Immature natural killer cell (primary cell): ENCODE results near the gene BCL10. TPM values are rescaled to one million over a fixed set of nuclear protein-coding genes. Genes with fewer than 3 reads are reported as not detected.
A peak's percentile ranks its signal among the peaks of the same experiment; 100 is the strongest.
"Not testable (repeated sequence)": the region's sequence is repeated elsewhere in the genome, so short reads cannot be mapped to it uniquely, and the experiment has no call there.

Experiments
- DNase-seq, 3 donors: peaks; one replicate each; pipeline ENCODE4 v3.0.0; 2022; ENCODE audit warnings: mixed read lengths in 1 of 3
- H3K27ac Mint-ChIP-seq, 6 donors: one replicate each; pipeline ENCODE4 v1.8.0; 2020; ENCODE audit warnings: mixed read lengths in 6 of 6, mild to moderate bottlenecking in 5 of 6, inconsistent platforms in 4 of 6, moderate library complexity in 3 of 6
- H3K27me3 Mint-ChIP-seq, 3 donors: one replicate each; pipeline ENCODE4 v1.8.0; 2020 to 2021; ENCODE audit warnings: low read depth in 3 of 3, mild to moderate bottlenecking in 3 of 3, mixed read lengths in 3 of 3, moderate library complexity in 3 of 3, inconsistent platforms in 1 of 3
- H3K36me3 Mint-ChIP-seq, 3 donors: one replicate each; pipeline ENCODE4 v1.8.0; 2020; ENCODE audit warnings: mixed read lengths in 3 of 3, inconsistent platforms in 2 of 3, mild to moderate bottlenecking in 2 of 3
- H3K4me1 Mint-ChIP-seq, 2 donors: one replicate each; pipeline ENCODE4 v1.8.0; 2020; ENCODE audit warnings: inconsistent platforms in 2 of 2, mild to moderate bottlenecking in 2 of 2, mixed read lengths in 2 of 2, moderate library complexity in 1 of 2
- H3K4me3 Mint-ChIP-seq, 5 donors: one replicate each; pipeline ENCODE4 v1.8.0; 2020; ENCODE audit warnings: mild to moderate bottlenecking in 5 of 5, mixed read lengths in 5 of 5, inconsistent platforms in 3 of 5, moderate library complexity in 3 of 5
- H3K9me3 Mint-ChIP-seq, 6 donors: one replicate each; pipeline ENCODE4 v1.8.0; 2020; ENCODE audit warnings: mild to moderate bottlenecking in 6 of 6, mixed read lengths in 6 of 6, inconsistent platforms in 4 of 6, moderate library complexity in 3 of 6
- polyA plus RNA-seq, 3 donors: library from polyadenylated mRNA; unstranded; fragments of 300-500 nt; fragmentation: Illumina TruSeq; gene quantifications; one replicate each; pipeline ENCODE4 v1.2.3, GENCODE V29; 2021

Gene BCL10
- polyA plus RNA-seq, 3 donors from 2014 or later, result 23.0 to 26.0 (median 26.0) TPM

DNA sequence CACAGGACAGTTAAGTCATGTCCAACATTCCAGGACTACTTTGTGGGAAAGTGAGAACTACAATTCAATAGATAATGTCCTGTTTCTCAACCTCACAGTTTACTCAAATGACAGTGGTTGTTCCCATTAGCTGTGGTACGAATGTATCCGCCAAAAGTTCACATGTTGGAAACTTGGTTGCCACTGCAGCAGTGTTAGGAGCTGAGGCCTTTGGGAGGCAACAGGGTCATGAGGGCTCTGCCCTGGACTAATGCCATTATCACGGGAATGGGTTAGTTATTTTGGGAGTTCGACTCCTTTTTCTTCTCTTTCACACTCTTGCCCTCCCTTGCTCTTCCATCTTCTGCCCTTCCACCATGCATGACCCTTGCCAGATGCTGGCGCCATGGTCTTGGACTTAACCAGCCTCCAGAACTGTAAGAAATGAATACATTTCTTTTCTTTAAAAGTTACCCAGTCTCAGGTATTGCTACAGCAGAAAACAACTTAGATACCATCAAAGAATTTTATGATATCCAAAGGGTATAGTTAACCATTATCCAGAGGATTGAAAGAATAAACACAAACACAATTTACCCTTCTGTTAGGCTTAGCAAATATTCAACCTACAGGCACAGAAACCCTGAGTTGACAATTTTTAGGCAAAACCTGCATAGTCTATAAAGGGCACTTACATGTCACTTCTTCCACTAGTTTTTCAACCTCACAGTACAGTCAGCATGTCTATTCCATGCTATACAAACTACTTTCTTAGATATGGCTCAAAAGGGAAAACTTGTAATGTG lies 7.4 kb downstream of the BCL10 start:
- DNase-seq, result no peak
- H3K36me3 Mint-ChIP-seq, result peaks cover 9 to 19% (median 9%) of the 10 kb centered on the region in 3 donors
- no peak overlapping the region for H3K4me3 Mint-ChIP-seq
- no peaks in the 10 kb centered on the region for H3K9me3 Mint-ChIP-seq
- H3K27ac Mint-ChIP-seq, result peak overlapping the region in 3 of 6 donors; percentile 2 to 69 (median 36)
- no peaks in the 10 kb centered on the region for H3K27me3 Mint-ChIP-seq
- peaks cover 26 to 43% of the 10 kb centered on the region in 2 donors for H3K4me1 Mint-ChIP-seq

DNA sequence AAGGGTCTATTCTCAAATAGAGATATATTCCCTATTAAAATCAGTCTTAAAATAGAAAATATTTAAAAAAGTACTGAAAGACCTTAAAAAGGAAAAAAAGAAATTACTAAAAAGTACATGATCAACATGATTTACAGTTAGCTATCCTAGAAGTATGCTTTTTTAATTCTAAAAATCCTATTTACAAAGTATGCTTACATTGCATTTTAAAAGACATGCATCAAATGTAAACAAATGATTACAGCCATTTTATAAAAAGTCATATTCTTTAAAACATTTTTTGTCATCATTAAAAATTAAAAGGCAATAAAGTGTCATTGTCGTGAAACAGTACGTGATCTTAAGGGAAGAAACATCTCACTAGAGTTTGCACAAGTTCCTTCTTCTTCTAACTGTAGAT lies 9.1 kb downstream of the BCL10 start:
- Mint-ChIP-seq H3K36me3 (peaks cover 9 to 19% (median 13%) of the 10 kb centered on the region in 3 donors), H3K4me3 (no peak overlapping the region), H3K9me3 (no peaks in the 10 kb centered on the region), H3K27me3 (no peaks in the 10 kb centered on the region), H3K4me1 (peaks cover 11 to 27% of the 10 kb centered on the region in 2 donors), H3K27ac (no peak overlapping the region)
- no peak for DNase-seq

DNA sequence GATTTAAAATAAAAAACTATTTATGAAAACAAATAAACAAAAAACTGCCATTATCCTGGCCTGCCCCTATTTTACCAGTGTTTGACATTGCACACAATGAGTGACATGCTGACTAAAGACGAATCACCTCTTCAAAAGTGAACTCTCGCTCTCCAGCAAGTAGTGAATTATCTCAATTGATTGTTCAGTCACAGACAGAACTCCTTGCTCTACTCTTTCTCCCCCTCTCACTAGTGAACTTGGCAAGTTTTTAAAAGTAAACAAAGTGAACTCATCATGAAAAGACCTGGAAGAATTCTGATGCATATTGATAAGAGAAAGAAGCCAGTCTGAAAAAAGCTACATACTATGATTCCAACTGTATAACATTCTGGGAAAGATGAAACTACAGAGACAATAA lies 12.3 kb downstream of the BCL10 start:
- DNase-seq, result no peak
- Mint-ChIP-seq H3K4me1 (peaks cover 5 to 17% of the 10 kb centered on the region in 2 donors), H3K27me3 (peaks cover 2 to 13% (median 5%) of the 10 kb centered on the region in 3 donors), H3K27ac (peak overlapping the region in 2 of 6 donors; percentile 6 to 49), H3K36me3 (peaks cover 4 to 13% (median 8%) of the 10 kb centered on the region in 3 donors), H3K9me3 (no peaks in the 10 kb centered on the region), H3K4me3 (no peak overlapping the region)

DNA sequence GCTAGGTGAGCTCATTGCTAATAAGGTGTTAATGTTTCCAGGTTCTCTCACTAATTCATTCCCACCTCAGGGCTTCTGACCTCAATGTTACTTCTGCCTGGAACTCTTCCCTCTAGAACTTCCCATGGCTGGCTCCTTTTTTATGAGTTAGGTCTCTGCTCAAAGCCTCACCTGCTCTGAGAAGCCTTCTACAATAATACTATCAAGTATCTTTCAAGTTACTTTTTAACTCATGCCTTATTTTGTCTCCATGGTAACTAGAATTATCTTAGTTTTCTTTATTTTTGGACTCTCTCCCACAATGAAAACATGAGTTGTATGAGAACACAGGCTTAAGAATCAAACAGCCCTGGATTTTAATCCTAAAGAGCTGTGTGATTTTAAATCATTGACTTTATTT lies 13.4 kb downstream of the BCL10 start:
- Mint-ChIP-seq H3K27ac (peak overlapping the region in 1 of 6 donors; percentile 35), H3K27me3 (peaks cover 2 to 13% (median 6%) of the 10 kb centered on the region in 3 donors), H3K4me3 (no peak overlapping the region), H3K9me3 (no peaks in the 10 kb centered on the region), H3K4me1 (peaks cover 14 to 22% of the 10 kb centered on the region in 2 donors), H3K36me3 (peaks cover 0 to 14% (median 10%) of the 10 kb centered on the region in 3 donors)
- DNase-seq, result no peak

DNA sequence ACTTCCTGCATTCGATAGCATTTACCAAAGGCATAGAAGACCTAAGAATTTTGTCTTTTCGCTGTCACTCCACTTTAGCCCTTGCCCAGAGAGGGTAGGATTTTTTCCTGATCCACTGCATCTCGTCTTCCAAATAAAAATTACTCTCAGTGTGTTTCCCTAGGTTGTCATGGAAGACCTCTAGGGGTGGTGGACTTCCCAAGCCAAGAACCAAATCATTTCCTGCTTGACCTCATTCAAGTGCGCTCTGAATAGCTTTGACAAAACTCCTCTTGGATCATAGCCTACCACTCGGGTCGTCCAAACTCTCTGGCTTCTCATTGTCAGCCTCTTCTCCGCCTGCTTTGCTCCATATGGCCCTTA lies 16.5 kb downstream of the BCL10 start:
- Mint-ChIP-seq H3K4me3 (peak overlapping the region; percentile 98 to 99 (median 98)), H3K36me3 (peaks cover 14 to 25% (median 16%) of the 10 kb centered on the region in 3 donors), H3K27me3 (peaks cover 2 to 13% (median 6%) of the 10 kb centered on the region in 3 donors), H3K9me3 (no peaks in the 10 kb centered on the region), H3K4me1 (peaks cover 30 to 47% of the 10 kb centered on the region in 2 donors), H3K27ac (peak overlapping the region; percentile 35 to 97 (median 88))
- no peak for DNase-seq

DNA sequence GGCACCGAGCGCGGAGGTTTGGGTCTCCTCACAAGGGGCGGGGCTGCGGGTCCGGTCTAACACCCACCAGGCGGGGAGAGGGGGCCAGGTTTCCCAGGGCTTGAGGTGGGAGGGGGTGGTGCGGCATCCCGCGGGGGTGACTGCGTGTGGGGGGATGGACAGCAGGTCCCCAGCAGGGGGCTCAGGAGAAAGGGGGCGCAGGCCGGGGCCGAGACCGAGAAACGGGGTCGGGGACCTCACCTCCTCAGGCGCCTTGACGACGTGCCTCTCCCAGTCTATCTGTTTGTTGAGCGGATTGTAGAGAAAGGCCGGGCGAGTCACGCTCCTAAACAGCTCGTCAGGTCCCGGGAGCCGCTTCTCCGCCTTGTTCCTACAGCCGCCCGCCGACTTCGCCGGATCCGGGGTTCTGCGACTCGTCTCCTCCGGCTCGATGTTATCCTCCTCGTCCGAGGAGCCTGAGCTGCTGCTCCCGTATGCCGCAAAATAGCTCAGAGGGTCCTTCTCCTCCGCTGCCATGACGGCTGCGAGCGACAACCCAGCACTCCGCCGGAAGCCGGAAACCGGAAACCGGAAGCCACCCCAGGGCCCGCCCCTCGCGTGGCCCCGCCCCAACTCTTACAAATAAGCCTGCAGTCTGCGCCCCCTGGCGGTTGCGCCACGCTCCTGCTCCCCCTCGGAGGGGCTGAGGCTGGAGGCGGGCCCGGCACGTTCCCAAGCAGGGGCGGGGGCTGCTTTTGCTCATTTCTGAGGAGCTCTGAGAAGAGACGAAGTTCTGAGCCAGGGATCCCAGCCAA lies 17.1 kb downstream of the BCL10 start, which contains the start of gene C1orf52:
TSS of gene C1orf52 (minus strand) at position 545 of the 794 bp plus-strand sequence. CDS start at position 516, 29 bp downstream.
- Mint-ChIP-seq H3K9me3 (no peaks in the 10 kb centered on the region), H3K27ac (peak within 1 kb of the TSS; percentile 91 to 97 (median 94)), H3K4me3 (peak within 1 kb of the TSS; percentile 98 to 99 (median 98)), H3K36me3 (peaks cover 12 to 22% (median 16%) of the 10 kb centered on the region in 3 donors), H3K27me3 (peaks cover 2 to 13% (median 6%) of the 10 kb centered on the region in 3 donors), H3K4me1 (peaks cover 34 to 53% of the 10 kb centered on the region in 2 donors)
- peak; percentile 94 to 96 (median 94) for DNase-seq

DNA sequence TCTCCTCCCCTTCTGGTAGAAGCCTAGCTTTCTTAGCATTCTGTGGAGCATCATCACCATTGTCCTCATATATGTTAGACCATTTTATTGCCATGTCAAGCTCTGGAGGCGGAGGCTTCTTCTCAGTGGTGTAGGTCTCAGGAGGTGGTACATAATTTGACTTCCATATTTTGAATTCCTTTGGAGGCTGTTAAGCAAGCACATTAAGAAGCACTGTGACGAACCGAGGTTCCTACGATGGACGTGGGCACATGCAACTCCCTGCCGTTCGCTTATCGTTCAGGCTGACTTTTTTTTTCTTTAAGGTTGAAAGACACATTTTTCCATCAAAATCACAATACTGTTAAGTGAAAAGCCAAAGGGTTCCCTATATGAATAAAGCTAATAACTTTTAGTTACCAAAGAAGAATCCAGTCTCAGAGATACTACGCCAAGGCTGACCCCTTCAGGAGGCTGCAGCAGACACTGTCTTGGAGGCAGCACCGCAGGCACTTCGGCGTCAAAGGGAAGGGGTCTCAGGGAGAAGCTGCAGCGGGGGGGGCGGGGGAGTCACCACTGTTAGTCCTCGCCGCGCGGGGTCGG lies 17.8 kb downstream of the BCL10 start:
- peak overlapping the region; percentile 98 to 99 (median 98) for H3K4me3 Mint-ChIP-seq
- H3K9me3 Mint-ChIP-seq, result no peaks in the 10 kb centered on the region
- H3K4me1 Mint-ChIP-seq, result peaks cover 40 to 60% of the 10 kb centered on the region in 2 donors
- peaks cover 2 to 13% (median 6%) of the 10 kb centered on the region in 3 donors for H3K27me3 Mint-ChIP-seq
- H3K27ac Mint-ChIP-seq, result peak overlapping the region; percentile 74 to 97 (median 94)
- DNase-seq, result no peak
- peaks cover 8 to 23% (median 20%) of the 10 kb centered on the region in 3 donors for H3K36me3 Mint-ChIP-seq

DNA sequence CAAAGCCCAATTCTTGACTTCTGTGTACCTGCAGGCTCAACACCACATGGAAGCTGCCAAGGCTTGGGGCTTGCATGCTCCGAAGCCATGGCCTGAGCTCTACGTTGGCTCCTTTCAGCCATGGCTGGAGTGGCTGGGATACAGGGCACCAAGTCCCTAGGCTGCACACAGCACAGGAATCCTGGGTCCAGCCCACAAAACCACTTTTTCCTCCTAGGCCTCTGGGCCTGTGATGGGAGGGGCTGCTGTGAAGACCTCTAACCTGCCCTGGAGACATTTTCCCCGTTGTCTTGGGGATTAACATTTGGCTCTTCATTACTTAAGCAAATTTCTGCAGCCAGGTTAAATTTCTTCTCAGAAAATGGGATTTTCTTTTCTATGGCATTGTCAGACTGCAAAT lies 27.4 kb downstream of the BCL10 start:
- H3K9me3 Mint-ChIP-seq, H3K4me3 Mint-ChIP-seq, H3K27me3 Mint-ChIP-seq, DNase-seq: not testable (repeated sequence)
- peaks cover 22 to 29% of the 10 kb centered on the region in 2 donors for H3K4me1 Mint-ChIP-seq
- peaks cover 6 to 17% (median 13%) of the 10 kb centered on the region in 3 donors for H3K36me3 Mint-ChIP-seq
- H3K27ac Mint-ChIP-seq, result peak overlapping the region in 1 of 6 donors; percentile 15

DNA sequence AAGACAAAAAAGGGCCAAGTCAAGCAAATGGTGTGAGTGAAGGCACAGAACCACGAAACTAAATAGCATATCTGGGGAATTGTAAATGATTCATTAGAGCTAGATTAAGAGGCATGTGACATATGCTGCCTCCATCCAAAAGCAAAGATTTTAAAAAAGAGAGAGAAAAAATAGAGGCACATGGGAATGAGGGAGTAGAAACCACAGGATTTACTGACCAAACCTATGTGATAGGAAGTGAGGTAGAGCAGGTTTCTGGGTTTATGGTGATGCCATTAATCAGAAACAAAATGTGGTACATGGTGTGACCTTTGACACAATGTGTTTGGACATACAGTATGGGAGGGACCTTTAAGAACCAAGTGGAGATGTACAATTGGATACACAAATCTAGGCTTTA lies 30.5 kb downstream of the BCL10 start:
- no peaks in the 10 kb centered on the region for H3K9me3 Mint-ChIP-seq
- H3K4me3 Mint-ChIP-seq, result no peak overlapping the region
- peaks cover 12 to 13% of the 10 kb centered on the region in 2 donors for H3K4me1 Mint-ChIP-seq
- H3K27me3 Mint-ChIP-seq, result peaks cover 0 to 3% (median 0%) of the 10 kb centered on the region in 3 donors
- no peak for DNase-seq
- H3K27ac Mint-ChIP-seq, result no peak overlapping the region
- peaks cover 4 to 11% (median 7%) of the 10 kb centered on the region in 3 donors for H3K36me3 Mint-ChIP-seq

DNA sequence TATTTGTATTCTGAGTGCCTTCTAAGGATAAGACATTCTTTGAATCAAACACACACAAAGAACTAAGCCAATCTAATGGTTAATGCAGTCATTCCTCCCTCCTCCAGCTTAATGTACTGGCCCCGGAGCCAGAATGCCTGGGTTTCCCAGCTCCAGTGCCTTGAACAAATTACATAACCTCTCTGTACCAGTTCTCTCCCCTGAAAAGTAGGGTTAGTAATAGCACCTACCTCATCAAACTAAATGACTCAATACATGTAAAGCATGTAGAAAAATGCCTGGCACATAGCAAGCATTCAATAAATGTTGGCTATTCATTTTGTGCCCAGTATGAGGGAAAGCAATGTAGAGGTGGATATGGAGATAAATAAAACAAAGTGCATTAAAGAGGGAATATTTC lies 31.0 kb downstream of the BCL10 start:
- Mint-ChIP-seq H3K36me3 (peaks cover 2 to 7% (median 4%) of the 10 kb centered on the region in 3 donors), H3K27me3 (peaks cover 0 to 3% (median 0%) of the 10 kb centered on the region in 3 donors), H3K9me3 (no peaks in the 10 kb centered on the region), H3K4me1 (peaks cover 9 to 10% of the 10 kb centered on the region in 2 donors), H3K4me3 (no peak overlapping the region), H3K27ac (no peak overlapping the region)
- DNase-seq, result no peak

DNA sequence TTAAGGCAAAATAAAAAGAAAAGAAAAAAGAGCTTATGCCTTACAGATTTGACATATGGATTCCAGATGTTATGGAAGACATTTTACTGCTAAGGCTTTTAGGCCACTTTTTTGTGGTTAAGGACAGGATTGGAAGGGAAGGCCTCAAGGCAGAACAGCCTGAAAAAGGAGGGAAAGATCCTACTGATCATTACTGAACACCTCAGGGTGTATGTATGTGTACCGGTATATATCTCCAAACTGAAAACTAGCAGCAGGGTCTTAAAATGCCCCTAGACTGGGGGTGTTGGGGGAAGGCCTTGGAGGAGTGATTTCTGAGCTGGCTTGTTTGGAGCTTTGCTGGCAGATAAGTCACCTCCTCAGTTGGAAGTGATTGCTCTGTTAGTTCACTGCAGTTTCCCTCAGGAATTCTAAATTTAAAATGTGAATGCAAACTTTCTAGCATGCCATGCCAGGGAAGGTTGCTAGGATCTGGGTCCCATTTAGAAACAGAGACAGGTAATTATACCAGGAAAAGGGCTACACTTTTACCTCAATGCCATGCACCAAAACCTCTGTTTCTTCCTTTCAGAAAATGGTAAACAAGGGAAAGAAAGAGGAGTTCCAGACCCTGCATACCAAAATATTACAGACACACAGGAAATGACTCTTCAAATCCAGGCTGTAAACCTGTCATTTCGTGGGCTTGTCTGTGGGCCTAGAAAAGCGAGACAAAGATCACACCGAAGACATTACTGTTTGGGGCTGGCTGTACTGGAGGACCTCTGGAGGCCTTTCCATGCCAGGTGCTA lies 32.0 kb downstream of the BCL10 start:
- H3K4me1 Mint-ChIP-seq, result peaks cover 0 to 2% of the 10 kb centered on the region in 2 donors
- H3K9me3 Mint-ChIP-seq, result no peaks in the 10 kb centered on the region
- no peak overlapping the region for H3K4me3 Mint-ChIP-seq
- H3K27ac Mint-ChIP-seq, result no peak overlapping the region
- H3K27me3 Mint-ChIP-seq, result peaks cover 0 to 1% (median 0%) of the 10 kb centered on the region in 3 donors
- no peaks in the 10 kb centered on the region for H3K36me3 Mint-ChIP-seq
- no peak for DNase-seq

- no peak for DNase-seq
- H3K4me1 Mint-ChIP-seq, result no peaks in the 10 kb centered on the region
- no peaks in the 10 kb centered on the region for H3K9me3 Mint-ChIP-seq
- no peak overlapping the region for H3K4me3 Mint-ChIP-seq
- no peak overlapping the region for H3K27ac Mint-ChIP-seq
- peaks cover 0 to 1% (median 0%) of the 10 kb centered on the region in 3 donors for H3K27me3 Mint-ChIP-seq
- no peaks in the 10 kb centered on the region for H3K36me3 Mint-ChIP-seq
These were observed 33.1 kb downstream of the BCL10 start for GRCh38 chr1:85243372-85243771.

DNA sequence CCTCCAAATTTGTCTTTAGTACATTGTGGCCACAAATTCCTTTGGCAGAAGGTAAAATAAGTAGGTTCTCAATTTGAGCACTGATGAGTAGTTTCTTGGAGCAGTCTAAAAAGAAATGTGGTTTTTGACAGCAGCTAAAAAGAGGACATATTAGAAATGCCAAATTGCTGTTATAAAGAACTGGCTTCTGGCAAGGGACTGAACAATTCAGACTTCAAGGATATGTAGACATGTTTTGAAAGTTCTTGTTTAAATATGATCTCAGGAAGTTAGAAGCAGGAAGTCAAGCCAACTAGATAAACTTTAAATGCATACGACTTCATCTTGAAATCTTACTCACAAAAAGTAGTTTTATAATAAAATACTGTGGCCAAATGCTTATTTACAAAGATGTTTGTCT lies 35.8 kb downstream of the BCL10 start:
- Mint-ChIP-seq H3K4me1 (no peaks in the 10 kb centered on the region), H3K36me3 (no peaks in the 10 kb centered on the region), H3K27me3 (peaks cover 0 to 4% (median 0%) of the 10 kb centered on the region in 3 donors), H3K9me3 (no peaks in the 10 kb centered on the region), H3K4me3 (no peak overlapping the region), H3K27ac (no peak overlapping the region)
- DNase-seq, result no peak
